ENCODE measurements around the gene TSPAN13.

TSPAN13 gene

DNA sequence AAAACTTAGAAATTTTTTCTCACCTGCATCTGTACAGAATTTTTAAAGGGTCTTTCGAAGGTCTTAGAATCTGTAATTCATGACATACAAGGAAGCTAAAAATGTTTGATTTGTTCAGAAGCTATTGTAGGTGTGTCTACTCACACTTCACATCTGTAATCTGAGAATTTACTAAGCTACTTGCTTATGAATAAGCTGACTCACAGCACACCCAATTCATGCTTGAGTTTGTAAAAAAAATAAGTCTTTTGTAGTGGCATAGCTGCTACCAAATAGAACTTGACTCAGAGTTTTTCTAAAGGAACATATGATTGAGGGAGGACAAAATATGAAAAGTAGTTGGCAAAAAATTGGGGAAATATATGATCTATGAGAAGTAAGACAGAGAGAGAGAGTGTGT lies 64.0 kb downstream of the TSPAN13 start:
- H3K4me3 ChIP-seq (ENCODE audit: control insufficient read depth, low read depth, low read length), result no peak overlapping the region
- DNase-seq (ENCODE audit: low read depth), result no peak
- TF ChIP-seq, protein P1, sequence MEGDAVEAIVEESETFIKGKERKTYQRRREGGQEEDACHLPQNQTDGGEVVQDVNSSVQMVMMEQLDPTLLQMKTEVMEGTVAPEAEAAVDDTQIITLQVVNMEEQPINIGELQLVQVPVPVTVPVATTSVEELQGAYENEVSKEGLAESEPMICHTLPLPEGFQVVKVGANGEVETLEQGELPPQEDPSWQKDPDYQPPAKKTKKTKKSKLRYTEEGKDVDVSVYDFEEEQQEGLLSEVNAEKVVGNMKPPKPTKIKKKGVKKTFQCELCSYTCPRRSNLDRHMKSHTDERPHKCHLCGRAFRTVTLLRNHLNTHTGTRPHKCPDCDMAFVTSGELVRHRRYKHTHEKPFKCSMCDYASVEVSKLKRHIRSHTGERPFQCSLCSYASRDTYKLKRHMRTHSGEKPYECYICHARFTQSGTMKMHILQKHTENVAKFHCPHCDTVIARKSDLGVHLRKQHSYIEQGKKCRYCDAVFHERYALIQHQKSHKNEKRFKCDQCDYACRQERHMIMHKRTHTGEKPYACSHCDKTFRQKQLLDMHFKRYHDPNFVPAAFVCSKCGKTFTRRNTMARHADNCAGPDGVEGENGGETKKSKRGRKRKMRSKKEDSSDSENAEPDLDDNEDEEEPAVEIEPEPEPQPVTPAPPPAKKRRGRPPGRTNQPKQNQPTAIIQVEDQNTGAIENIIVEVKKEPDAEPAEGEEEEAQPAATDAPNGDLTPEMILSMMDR (IDR thresholded peaks at IDR 0.05; ENCODE audit: control insufficient read depth, insufficient read depth, low read depth, low read length, missing control alignments), result no peak

DNA sequence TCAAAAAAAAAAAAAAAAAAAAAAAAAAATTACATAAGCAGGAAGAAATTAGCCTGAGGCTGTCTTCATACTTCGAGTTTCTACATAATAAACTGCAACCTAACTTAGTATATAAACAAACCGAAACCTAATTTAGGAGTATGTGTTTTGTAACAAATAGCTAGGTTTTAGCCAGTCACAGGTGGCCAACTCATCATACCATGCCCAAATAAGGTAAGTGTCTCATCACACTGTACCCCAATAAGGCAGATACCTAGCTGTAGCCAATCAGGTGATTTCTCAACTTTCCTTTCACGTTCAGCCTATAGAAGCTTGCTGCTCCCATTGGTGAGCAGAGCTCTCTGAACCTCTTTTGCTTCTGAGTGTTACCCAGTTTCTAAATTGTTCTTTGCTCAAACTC lies 65.2 kb downstream of the TSPAN13 start:
- TF ChIP-seq, protein P1 (IDR thresholded peaks at IDR 0.05; ENCODE audit: control insufficient read depth, insufficient read depth, low read depth, low read length, missing control alignments), result no peak
- no peak overlapping the region for H3K4me3 ChIP-seq (ENCODE audit: control insufficient read depth, low read depth, low read length)
- DNase-seq (ENCODE audit: low read depth), result no peak

DNA sequence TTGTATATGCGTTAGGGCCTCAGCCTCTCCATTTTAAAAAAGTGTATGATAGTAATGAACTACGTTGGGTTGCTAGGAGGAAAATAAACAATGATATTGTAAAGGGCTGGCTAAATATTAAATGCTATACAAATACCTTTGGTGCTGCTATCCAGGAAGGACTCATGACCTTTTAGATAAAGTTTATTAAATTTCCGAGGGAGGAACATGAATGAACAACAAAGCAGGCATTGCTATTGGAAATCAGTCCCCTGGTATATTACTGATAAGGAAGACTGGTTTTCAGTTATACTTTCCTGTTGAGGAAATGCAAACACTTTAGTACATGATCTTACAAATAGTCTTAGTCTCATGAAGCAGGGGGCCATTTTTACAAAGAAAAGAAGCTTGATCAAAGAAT lies 68.5 kb downstream of the TSPAN13 start:
- TF ChIP-seq, protein P1 (IDR thresholded peaks at IDR 0.05; ENCODE audit: control insufficient read depth, insufficient read depth, low read depth, low read length, missing control alignments), result no peak
- H3K4me3 ChIP-seq (ENCODE audit: control insufficient read depth, low read depth, low read length), result no peak overlapping the region
- DNase-seq (ENCODE audit: low read depth), result no peak

DNA sequence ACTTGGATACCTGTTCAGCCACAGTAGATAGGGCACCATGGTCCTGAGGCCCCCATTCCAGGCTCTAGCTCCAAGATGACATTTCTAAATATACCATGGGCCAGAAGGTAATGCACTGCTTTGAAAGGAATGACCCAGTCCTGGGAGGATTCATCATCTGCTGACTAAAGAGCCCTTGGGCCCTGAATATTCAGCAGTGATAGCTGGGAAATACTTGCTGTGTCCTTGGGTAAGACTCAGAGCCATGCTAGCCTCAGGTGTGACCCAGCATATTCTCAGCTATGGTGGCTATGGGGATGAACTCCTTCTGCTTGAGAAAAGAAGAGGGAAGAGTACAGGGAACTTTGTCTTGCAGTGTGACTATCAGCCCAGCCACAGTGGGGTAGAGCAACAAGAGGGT lies 72.5 kb downstream of the TSPAN13 start:
- no peak for DNase-seq (ENCODE audit: low read depth)
- TF ChIP-seq, protein P1 (IDR thresholded peaks at IDR 0.05; ENCODE audit: control insufficient read depth, insufficient read depth, low read depth, low read length, missing control alignments), result no peak

DNA sequence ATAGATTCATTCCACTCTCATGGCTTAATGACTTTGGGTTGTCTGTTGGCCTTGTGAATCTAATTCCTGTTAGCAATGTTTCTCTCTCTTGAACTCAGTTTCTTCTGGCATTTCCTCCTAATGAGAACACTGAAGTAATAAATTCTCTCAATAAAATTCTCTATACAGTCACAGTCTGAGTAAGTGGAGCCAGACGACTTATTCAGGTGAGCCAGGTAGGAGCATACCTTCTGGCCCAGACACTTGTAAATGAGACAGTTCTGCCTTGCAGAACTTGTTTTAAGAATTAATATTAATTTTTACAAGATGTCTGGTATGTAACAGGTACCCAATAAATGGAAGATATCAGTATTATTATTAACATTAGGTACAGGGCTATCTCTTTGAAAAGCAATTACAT lies 79.8 kb downstream of the TSPAN13 start:
- TF ChIP-seq, protein P1 (IDR thresholded peaks at IDR 0.05; ENCODE audit: control insufficient read depth, insufficient read depth, low read depth, low read length, missing control alignments), result no peak
- no peak overlapping the region for H3K4me3 ChIP-seq (ENCODE audit: control insufficient read depth, low read depth, low read length)
- no peak for DNase-seq (ENCODE audit: low read depth)

More for the DNA sequence above, 72.5 kb downstream of the TSPAN13 start:
- H3K4me3 ChIP-seq (ENCODE audit: control insufficient read depth, low read depth, low read length), result no peak overlapping the region

All from AG09309 (cell line).